DND-41 (cell line): Measurements from ENCODE around the gene JADE1.
A peak's percentile ranks its signal among the peaks of the same experiment; 100 is the strongest.

ENCODE experiments used
- ATAC-seq: fragments of 200-7000 bp; cut with Tn5 transposase; 3 replicates; pipeline ENCODE4 v1.9.1; 2021; ENCODE audit warnings: low read depth; ENCODE audit not compliant: insufficient read depth
- DNase-seq: peaks from one replicate; pipeline ENCODE4 v3.0.0-alpha.2; 2020
- H2AFZ ChIP-seq: 2 replicates; pipeline ENCODE4 v1.6.0; 2012; ENCODE audit warnings: low read depth, low read length
- H3K27ac ChIP-seq: 2 replicates; pipeline ENCODE4 v1.5.1; 2012; ENCODE audit warnings: low read length, inconsistent platforms
- H3K27me3 ChIP-seq: fragments of 200-600 bp; sonication (generic); 2 replicates; pipeline ENCODE4 v1.6.0; 2012; ENCODE audit warnings: low read length, mild to moderate bottlenecking, inconsistent platforms; ENCODE audit not compliant: insufficient read depth, poor library complexity
- H3K36me3 ChIP-seq: 2 replicates; pipeline ENCODE4 v1.5.1; 2012; ENCODE audit warnings: low read length, inconsistent platforms; ENCODE audit not compliant: insufficient read depth
- H3K4me1 ChIP-seq: 2 replicates; pipeline ENCODE4 v1.5.1; 2012; ENCODE audit warnings: mild to moderate bottlenecking, low read length; ENCODE audit not compliant: insufficient read depth
- H3K4me2 ChIP-seq: 2 replicates; pipeline ENCODE4 v1.6.0; 2012; ENCODE audit warnings: mild to moderate bottlenecking, moderate library complexity, low read length, inconsistent platforms; ENCODE audit not compliant: insufficient read depth
- H3K4me3 ChIP-seq, 2 experiments: fragments of 200-600 bp in 1 of 2; shearing (Covaris generic) in 1 of 2; 2 replicates each; pipeline ENCODE4 v1.5.1; 2012 to 2016; ENCODE audit warnings: inconsistent platforms in 2 of 2, low read length in 2 of 2, mild to moderate bottlenecking in 2 of 2, low read depth in 1 of 2, moderate library complexity in 1 of 2
- H3K79me2 ChIP-seq: 2 replicates; pipeline ENCODE4 v1.6.0; 2012; ENCODE audit warnings: low read length, inconsistent platforms; ENCODE audit not compliant: insufficient read depth
- H3K9ac ChIP-seq: 2 replicates; pipeline ENCODE4 v1.6.0; 2012; ENCODE audit warnings: low read depth, mild to moderate bottlenecking, inconsistent platforms, low read length, moderate library complexity
- H3K9me3 ChIP-seq: 2 replicates; pipeline ENCODE4 v1.5.1; 2012; ENCODE audit warnings: low read length, moderate library complexity, mild to moderate bottlenecking, inconsistent platforms; ENCODE audit not compliant: insufficient read depth, severe bottlenecking
- H4K20me1 ChIP-seq: 2 replicates; pipeline ENCODE4 v1.6.0; 2012; ENCODE audit warnings: low read length; ENCODE audit not compliant: insufficient read depth
- CTCF ChIP-seq: IDR thresholded peaks from 2 replicates; pipeline ENCODE4 v1.5.1; 2012; ENCODE audit warnings: borderline replicate concordance, low read length, moderate library complexity, mild to moderate bottlenecking; ENCODE audit not compliant: poor library complexity, severe bottlenecking; ENCODE audit errors: extremely low read depth
- EZH2 ChIP-seq: IDR thresholded peaks from 3 replicates; pipeline ENCODE4 v1.6.1; 2012; ENCODE audit warnings: borderline replicate concordance, low read depth, mild to moderate bottlenecking, moderate library complexity, low read length, inconsistent platforms; ENCODE audit not compliant: severe bottlenecking

The JADE1 gene

GRCh38 chr4:128802680-128803628, 6.5 kb upstream of the JADE1 start:
- DNase-seq (no peak), ATAC-seq (no peak)
- H3K27me3 ChIP-seq = no peaks in the 10 kb centered on the region
- no peak overlapping the region for H3K4me3 ChIP-seq
- no peaks in the 10 kb centered on the region for H3K79me2 ChIP-seq
- H3K27ac ChIP-seq = no peak overlapping the region
- H4K20me1 ChIP-seq = no peaks in the 10 kb centered on the region
- no peaks in the 10 kb centered on the region for H3K4me1 ChIP-seq
- TF ChIP-seq CTCF (no peak), EZH2 (no peak)
- no peaks in the 10 kb centered on the region for H3K36me3 ChIP-seq
- H2AFZ ChIP-seq = no peak overlapping the region
- H3K4me2 ChIP-seq = no peak overlapping the region
- no peaks in the 10 kb centered on the region for H3K9me3 ChIP-seq
- no peak overlapping the region for H3K9ac ChIP-seq

- H3K27ac ChIP-seq = no peak overlapping the region
- H3K36me3 ChIP-seq = no peaks in the 10 kb centered on the region
- no peak overlapping the region for H3K9ac ChIP-seq
- H3K27me3 ChIP-seq = no peaks in the 10 kb centered on the region
- ATAC-seq (no peak), DNase-seq (no peak)
- no peak overlapping the region for H3K4me2 ChIP-seq
- peaks cover under 1% of the 10 kb centered on the region; the same call in 1 of the 2 replicates for H3K4me1 ChIP-seq
- TF ChIP-seq EZH2 (no peak), CTCF (no peak)
- H4K20me1 ChIP-seq = no peaks in the 10 kb centered on the region
- H3K4me3 ChIP-seq = no peak overlapping the region
- no peak overlapping the region for H2AFZ ChIP-seq
- no peaks in the 10 kb centered on the region for H3K79me2 ChIP-seq
- no peaks in the 10 kb centered on the region for H3K9me3 ChIP-seq
Measured at GRCh38 chr4:128803783-128804182, 5.7 kb upstream of the JADE1 start.

GRCh38 chr4:128810331-128810870, 901 bp downstream of the JADE1 start:
- H3K4me3 ChIP-seq = peak overlapping the region; percentile 73 to 97
- peak overlapping the region; percentile 66 for H3K4me2 ChIP-seq
- H3K9me3 ChIP-seq = no peaks in the 10 kb centered on the region
- peak overlapping the region; percentile 81 for H3K9ac ChIP-seq
- peak overlapping the region; percentile 78 for H2AFZ ChIP-seq
- peaks cover 46% of the 10 kb centered on the region for H3K79me2 ChIP-seq
- peaks cover 19% of the 10 kb centered on the region for H3K4me1 ChIP-seq
- H3K27ac ChIP-seq = peak overlapping the region; percentile 99
- H4K20me1 ChIP-seq = peaks cover 8% of the 10 kb centered on the region; the same call in 1 of the 2 replicates
- no peak for ATAC-seq
- TF ChIP-seq CTCF (no peak), EZH2 (no peak)
- H3K27me3 ChIP-seq = no peaks in the 10 kb centered on the region
- no peaks in the 10 kb centered on the region for H3K36me3 ChIP-seq
- DNase-seq = peak; percentile 42
